ENCODE data around the gene UBE2R2.

- TF ChIP-seq, protein P1, sequence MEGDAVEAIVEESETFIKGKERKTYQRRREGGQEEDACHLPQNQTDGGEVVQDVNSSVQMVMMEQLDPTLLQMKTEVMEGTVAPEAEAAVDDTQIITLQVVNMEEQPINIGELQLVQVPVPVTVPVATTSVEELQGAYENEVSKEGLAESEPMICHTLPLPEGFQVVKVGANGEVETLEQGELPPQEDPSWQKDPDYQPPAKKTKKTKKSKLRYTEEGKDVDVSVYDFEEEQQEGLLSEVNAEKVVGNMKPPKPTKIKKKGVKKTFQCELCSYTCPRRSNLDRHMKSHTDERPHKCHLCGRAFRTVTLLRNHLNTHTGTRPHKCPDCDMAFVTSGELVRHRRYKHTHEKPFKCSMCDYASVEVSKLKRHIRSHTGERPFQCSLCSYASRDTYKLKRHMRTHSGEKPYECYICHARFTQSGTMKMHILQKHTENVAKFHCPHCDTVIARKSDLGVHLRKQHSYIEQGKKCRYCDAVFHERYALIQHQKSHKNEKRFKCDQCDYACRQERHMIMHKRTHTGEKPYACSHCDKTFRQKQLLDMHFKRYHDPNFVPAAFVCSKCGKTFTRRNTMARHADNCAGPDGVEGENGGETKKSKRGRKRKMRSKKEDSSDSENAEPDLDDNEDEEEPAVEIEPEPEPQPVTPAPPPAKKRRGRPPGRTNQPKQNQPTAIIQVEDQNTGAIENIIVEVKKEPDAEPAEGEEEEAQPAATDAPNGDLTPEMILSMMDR (IDR thresholded peaks at IDR 0.05), result no peak
- TF ChIP-seq EP300 (IDR thresholded peaks at IDR 0.05) (no peak), POLR2A (IDR thresholded peaks at IDR 0.05) (no peak), POLR2AphosphoS5 (IDR thresholded peaks at IDR 0.05) (no peak)
Observed at GRCh38 chr9:33823801-33824200, 6.8 kb downstream of the UBE2R2 start.

All from upper lobe of left lung (tissue), 4 donors.